ENCODE results near the gene MRPL50.
"Not testable (repeated sequence)": the region's sequence is repeated elsewhere in the genome, so short reads cannot be mapped to it uniquely, and the experiment has no call there.

The MRPL50 gene

GRCh38 chr9:101394687-101395086 lies 3.7 kb downstream of the MRPL50 start:
- Histone ChIP-seq H3K27me3 (replicated peaks; ENCODE audit: control insufficient read depth, insufficient read depth, low read length) (no peaks in the 10 kb centered on the region), H3K4me3 (replicated peaks; ENCODE audit: low read depth, low read length) (no peak overlapping the region), H3K36me3 (ENCODE audit: control insufficient read depth, insufficient read depth, low read length) (peaks cover 4% of the 10 kb centered on the region; the same call in 1 of the 2 replicates)
- DNase-seq (ENCODE audit: extremely low read depth, insufficient read length) = no peak
- TF ChIP-seq, protein P1, sequence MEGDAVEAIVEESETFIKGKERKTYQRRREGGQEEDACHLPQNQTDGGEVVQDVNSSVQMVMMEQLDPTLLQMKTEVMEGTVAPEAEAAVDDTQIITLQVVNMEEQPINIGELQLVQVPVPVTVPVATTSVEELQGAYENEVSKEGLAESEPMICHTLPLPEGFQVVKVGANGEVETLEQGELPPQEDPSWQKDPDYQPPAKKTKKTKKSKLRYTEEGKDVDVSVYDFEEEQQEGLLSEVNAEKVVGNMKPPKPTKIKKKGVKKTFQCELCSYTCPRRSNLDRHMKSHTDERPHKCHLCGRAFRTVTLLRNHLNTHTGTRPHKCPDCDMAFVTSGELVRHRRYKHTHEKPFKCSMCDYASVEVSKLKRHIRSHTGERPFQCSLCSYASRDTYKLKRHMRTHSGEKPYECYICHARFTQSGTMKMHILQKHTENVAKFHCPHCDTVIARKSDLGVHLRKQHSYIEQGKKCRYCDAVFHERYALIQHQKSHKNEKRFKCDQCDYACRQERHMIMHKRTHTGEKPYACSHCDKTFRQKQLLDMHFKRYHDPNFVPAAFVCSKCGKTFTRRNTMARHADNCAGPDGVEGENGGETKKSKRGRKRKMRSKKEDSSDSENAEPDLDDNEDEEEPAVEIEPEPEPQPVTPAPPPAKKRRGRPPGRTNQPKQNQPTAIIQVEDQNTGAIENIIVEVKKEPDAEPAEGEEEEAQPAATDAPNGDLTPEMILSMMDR (IDR thresholded peaks at IDR 0.05; ENCODE audit: insufficient read depth, low read length, poor library complexity, severe bottlenecking) = no peak

GRCh38 chr9:101393135-101393534 lies 5.3 kb downstream of the MRPL50 start:
- TF ChIP-seq, protein P1 (IDR thresholded peaks at IDR 0.05; ENCODE audit: insufficient read depth, low read length, poor library complexity, severe bottlenecking) = no peak
- H3K4me3 ChIP-seq (replicated peaks; ENCODE audit: low read depth, low read length) = no peak overlapping the region
- no peak for DNase-seq (ENCODE audit: extremely low read depth, insufficient read length)
- no peaks in the 10 kb centered on the region for H3K27me3 ChIP-seq (replicated peaks; ENCODE audit: control insufficient read depth, insufficient read depth, low read length)
- peaks cover 4% of the 10 kb centered on the region; the same call in 1 of the 2 replicates for H3K36me3 ChIP-seq (ENCODE audit: control insufficient read depth, insufficient read depth, low read length)

GRCh38 chr9:101388507-101388993 lies 9.9 kb downstream of the MRPL50 start:
- TF ChIP-seq, protein P1 (IDR thresholded peaks at IDR 0.05; ENCODE audit: insufficient read depth, low read length, poor library complexity, severe bottlenecking) = peak; percentile 16
- DNase-seq (ENCODE audit: extremely low read depth, insufficient read length) = no peak
- H3K4me3 ChIP-seq (replicated peaks; ENCODE audit: low read depth, low read length) = no peak overlapping the region
- H3K36me3 ChIP-seq (ENCODE audit: control insufficient read depth, insufficient read depth, low read length) = peaks cover 1% of the 10 kb centered on the region; the same call in 1 of the 2 replicates
- no peaks in the 10 kb centered on the region for H3K27me3 ChIP-seq (replicated peaks; ENCODE audit: control insufficient read depth, insufficient read depth, low read length)

GRCh38 chr9:101387871-101388506 lies 10.4 kb downstream of the MRPL50 start:
- no peak for DNase-seq (ENCODE audit: extremely low read depth, insufficient read length)
- H3K36me3 ChIP-seq (ENCODE audit: control insufficient read depth, insufficient read depth, low read length) = peaks cover 1% of the 10 kb centered on the region; the same call in 1 of the 2 replicates

DNA sequence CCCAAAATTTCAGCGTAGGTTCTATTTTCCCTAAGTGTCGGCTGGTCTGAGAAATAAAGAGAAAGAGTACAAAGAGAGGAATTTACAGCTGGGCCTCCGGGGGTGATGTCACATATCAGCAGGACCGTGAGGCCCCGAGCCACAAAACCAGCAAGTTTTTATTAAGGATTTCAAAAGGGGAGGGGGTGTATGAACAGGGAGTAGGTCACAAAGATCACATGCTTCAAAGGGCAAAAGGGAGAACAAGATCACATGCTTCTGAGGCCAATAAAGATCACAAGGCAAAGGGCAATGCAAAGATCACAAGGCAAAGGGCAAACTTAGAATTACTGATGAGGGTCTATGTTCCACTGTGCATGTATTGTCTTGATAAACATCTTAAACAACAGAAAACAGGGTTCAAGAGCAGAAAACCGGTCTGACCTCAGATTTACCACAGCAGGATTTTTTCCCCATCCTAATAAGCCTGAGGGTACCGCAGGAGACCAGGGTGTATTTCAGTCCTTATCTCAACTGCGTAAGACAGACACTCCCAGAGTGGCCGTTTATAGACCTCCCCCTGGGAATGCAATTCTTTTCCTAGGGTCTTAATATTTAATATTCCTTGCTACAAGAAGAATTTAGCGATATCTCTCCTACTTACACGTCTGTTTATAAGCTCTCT lies 13.4 kb downstream of the MRPL50 start, which contains the start of gene BAAT:
BAAT (minus strand) TSS at position 134 of the 664 bp plus-strand sequence. CDS start 13,602 bp downstream, outside the sequence.
- not testable (repeated sequence) for DNase-seq (ENCODE audit: extremely low read depth, insufficient read length); H3K36me3 ChIP-seq (ENCODE audit: control insufficient read depth, insufficient read depth, low read length); H3K4me3 ChIP-seq (replicated peaks; ENCODE audit: low read depth, low read length); H3K27me3 ChIP-seq (replicated peaks; ENCODE audit: control insufficient read depth, insufficient read depth, low read length)

More at GRCh38 chr9:101387871-101388506, 10.4 kb downstream of the MRPL50 start:
- TF ChIP-seq, protein P1 (IDR thresholded peaks at IDR 0.05; ENCODE audit: insufficient read depth, low read length, poor library complexity, severe bottlenecking) = peak; percentile 60
- no peak overlapping the region for H3K4me3 ChIP-seq (replicated peaks; ENCODE audit: low read depth, low read length)
- no peaks in the 10 kb centered on the region for H3K27me3 ChIP-seq (replicated peaks; ENCODE audit: control insufficient read depth, insufficient read depth, low read length)

- Histone ChIP-seq H3K36me3 (ENCODE audit: control insufficient read depth, insufficient read depth, low read length) (no peaks in the 10 kb centered on the region), H3K4me3 (replicated peaks; ENCODE audit: low read depth, low read length) (no peak overlapping the region), H3K27me3 (replicated peaks; ENCODE audit: control insufficient read depth, insufficient read depth, low read length) (no peaks in the 10 kb centered on the region)
- DNase-seq (ENCODE audit: extremely low read depth, insufficient read length) = no peak
- TF ChIP-seq, protein P1 (IDR thresholded peaks at IDR 0.05; ENCODE audit: insufficient read depth, low read length, poor library complexity, severe bottlenecking) = no peak
Observed at GRCh38 chr9:101383361-101383760, 15.1 kb downstream of the MRPL50 start.
